A549 (cell line): Measurements from ENCODE around the gene ZNF213. TPM values are rescaled to one million over a fixed set of nuclear protein-coding genes. Genes with fewer than 3 reads are reported as not detected.

Experiments used
- ATAC-seq, 2 experiments: fragments of 200-7000 bp in 1 of 2; fragments of >200 bp in 1 of 2; cut with Nextera tagmentation in 1 of 2; cut with Tn5 transposase in 1 of 2; 3 replicates each; pipeline versions ENCODE4 v1.8.0 to v1.9.1; 2018 to 2020; ENCODE audit warnings: mild to moderate bottlenecking in 1 of 2, moderate library complexity in 1 of 2
- CTCF ChIA-PET: fragments of 300-600 bp; sonication (Branson Sonifier 250); formaldehyde crosslinking; extraction: SDS; loops from one replicate; lab custom pipeline; 2021; ENCODE audit warnings: antibody characterized with exemption, inconsistent platforms; lab: Yijun Ruan, JAX
- POLR2A ChIA-PET: fragments of 350-600 bp; formaldehyde crosslinking; extraction: SDS; loops from one replicate; lab custom pipeline; 2021; ENCODE audit warnings: antibody characterized with exemption, inconsistent platforms; lab: Yijun Ruan, JAX
- DNase-seq, 2 experiments: peaks; one replicate each; pipeline versions ENCODE4 v3.0.0 to v3.0.0-alpha.2; 2011 to 2016; ENCODE audit warnings: low read depth in 1 of 2, low spot score in 1 of 2
- FAIRE-seq: peaks from 2 replicates; lab custom pipeline; 2011; peaks lifted over from hg19 to GRCh38; lab: Jason Lieb, UNC
- H3K27ac ChIP-seq, 2 experiments: fragments of >200 bp; sonication (Bioruptor Twin); formaldehyde crosslinking; 3 replicates each; pipeline ENCODE4 v1.5.1; 2016 to 2017
- H3K4me1 ChIP-seq: fragments of >200 bp; sonication (Bioruptor Twin); formaldehyde crosslinking; 3 replicates; pipeline ENCODE4 v1.6.1; 2016
- H3K4me2 ChIP-seq: fragments of >200 bp; sonication (Bioruptor Twin); formaldehyde crosslinking; 3 replicates; pipeline ENCODE4 v1.6.1; 2016
- H3K4me3 ChIP-seq: fragments of >200 bp; sonication (Bioruptor Twin); formaldehyde crosslinking; 3 replicates; pipeline ENCODE4 v1.5.1; 2016
- H3K9me3 ChIP-seq: fragments of >200 bp; sonication (Bioruptor Twin); formaldehyde crosslinking; 3 replicates; pipeline ENCODE4 v1.6.1; 2016
- BCL3 ChIP-seq: fragments of >200 bp; sonication (Bioruptor Twin); formaldehyde crosslinking; IDR thresholded peaks from 3 replicates; pipeline ENCODE4 v1.6.1; 2016
- CBX2 ChIP-seq: fragments of 200-600 bp; sonication (generic); IDR thresholded peaks from 2 replicates; pipeline ENCODE4 v1.6.1; 2016; ENCODE audit warnings: low read depth, mild to moderate bottlenecking, borderline replicate concordance
- CBX8 ChIP-seq: fragments of 200-600 bp; sonication (generic); IDR thresholded peaks from 2 replicates; pipeline ENCODE4 v1.6.1; 2016
- CEBPB ChIP-seq, 2 experiments: fragments of >200 bp in 1 of 2; sonication (Bioruptor Twin) in 1 of 2; formaldehyde crosslinking in 1 of 2; IDR thresholded peaks; 2 replicates each; pipeline ENCODE4 v1.6.1; 2012 to 2016
- CHD2 ChIP-seq: fragments of 150-350 bp; IDR thresholded peaks from 2 replicates; pipeline ENCODE4 v1.6.1; 2014; ENCODE audit warnings: low read length; ENCODE audit not compliant: partially characterized antibody
- CTCF ChIP-seq: fragments of >200 bp; sonication (Bioruptor Twin); formaldehyde crosslinking; IDR thresholded peaks from 3 replicates; pipeline ENCODE4 v1.5.1; 2016
- EHMT2 ChIP-seq: fragments of 200-600 bp; sonication (generic); IDR thresholded peaks from 2 replicates; pipeline ENCODE4 v1.6.1; 2016; ENCODE audit warnings: antibody characterized with exemption, low read depth, mild to moderate bottlenecking, moderate library complexity
- EP300 ChIP-seq, 2 experiments: fragments of >200 bp; sonication (Bioruptor Twin); formaldehyde crosslinking; IDR thresholded peaks; 2 replicates in 1 of 2; 3 replicates in 1 of 2; pipeline ENCODE4 v1.6.1; 2016 to 2017
- FOSB ChIP-seq: fragments of 250-450 bp; sonication (Bioruptor Pico); IDR thresholded peaks from 2 replicates; pipeline ENCODE4 v1.5.0; 2020; ENCODE audit warnings: mild to moderate bottlenecking, moderate library complexity
- FOXS1 ChIP-seq: fragments of 250-450 bp; sonication (Bioruptor Pico); IDR thresholded peaks from 2 replicates; pipeline ENCODE4 v1.5.0; 2020; ENCODE audit warnings: mild to moderate bottlenecking, moderate library complexity
- GATA3 ChIP-seq: IDR thresholded peaks from 2 replicates; pipeline ENCODE4 v1.6.1; 2012; ENCODE audit warnings: borderline replicate concordance
- HDAC2 ChIP-seq: fragments of 200-600 bp; sonication (generic); IDR thresholded peaks from 2 replicates; pipeline ENCODE4 v1.6.1; 2016
- HEYL ChIP-seq: fragments of 250-450 bp; sonication (Bioruptor Pico); IDR thresholded peaks from 2 replicates; pipeline ENCODE4 v1.8.0; 2021; ENCODE audit warnings: mild to moderate bottlenecking, moderate library complexity
- HOXA7 ChIP-seq: fragments of 250-450 bp; sonication (Bioruptor Pico); IDR thresholded peaks from 2 replicates; pipeline ENCODE4 v1.5.0; 2020; ENCODE audit warnings: mild to moderate bottlenecking, moderate library complexity
- JUN ChIP-seq, 2 experiments: fragments of >200 bp; sonication (Bioruptor Twin); formaldehyde crosslinking; IDR thresholded peaks; 2 replicates in 1 of 2; 3 replicates in 1 of 2; pipeline ENCODE4 v1.6.1; 2016 to 2017
- JUNB ChIP-seq: fragments of >200 bp; sonication (Bioruptor Twin); formaldehyde crosslinking; IDR thresholded peaks from 2 replicates; pipeline ENCODE4 v1.6.1; 2016
- KDM1A ChIP-seq: fragments of 200-600 bp; sonication (generic); IDR thresholded peaks from 2 replicates; pipeline ENCODE4 v1.6.1; 2016; ENCODE audit warnings: low read depth, mild to moderate bottlenecking
- KDM5A ChIP-seq: fragments of 200-600 bp; sonication (generic); IDR thresholded peaks from 2 replicates; pipeline ENCODE4 v1.6.1; 2016; ENCODE audit warnings: antibody characterized with exemption, mild to moderate bottlenecking
- MAFK ChIP-seq: fragments of 450-650 bp; IDR thresholded peaks from 2 replicates; pipeline ENCODE4 v1.6.1; 2014; ENCODE audit not compliant: partially characterized antibody
- MAZ ChIP-seq: fragments of 150-350 bp; IDR thresholded peaks from 2 replicates; pipeline ENCODE4 v1.6.1; 2014; ENCODE audit warnings: antibody characterized with exemption, low read depth, low read length, borderline replicate concordance
- NFE2L2 ChIP-seq: fragments of 150-350 bp; conservative IDR thresholded peaks from 2 replicates; pipeline ENCODE4 v1.6.1; 2014; ENCODE audit warnings: low read length
- NR3C1 ChIP-seq: fragments of >200 bp; sonication (Bioruptor Twin); formaldehyde crosslinking; IDR thresholded peaks from 3 replicates; pipeline ENCODE4 v1.6.1; 2017
- PHF8 ChIP-seq: fragments of 200-600 bp; sonication (generic); IDR thresholded peaks from 2 replicates; pipeline ENCODE4 v1.6.1; 2016; ENCODE audit warnings: low read depth, mild to moderate bottlenecking, antibody characterized with exemption, moderate library complexity, borderline replicate concordance
- POLR2AphosphoS2 ChIP-seq: conservative IDR thresholded peaks from 2 replicates; pipeline ENCODE4 v1.6.1; 2012; ENCODE audit warnings: low read length, improper control_type of control experiment, inconsistent platforms
- RARB ChIP-seq: fragments of 250-450 bp; sonication (Bioruptor Pico); IDR thresholded peaks from 2 replicates; pipeline ENCODE4 v1.8.0; 2021; ENCODE audit warnings: mild to moderate bottlenecking, moderate library complexity
- RNF2 ChIP-seq: fragments of 200-600 bp; sonication (generic); IDR thresholded peaks from 2 replicates; pipeline ENCODE4 v1.6.1; 2016; ENCODE audit warnings: low read depth, mild to moderate bottlenecking, antibody characterized with exemption, moderate library complexity, borderline replicate concordance
- SREBF2 ChIP-seq: fragments of 450-650 bp; IDR thresholded peaks from 2 replicates; pipeline ENCODE4 v1.6.1; 2014; ENCODE audit warnings: mild to moderate bottlenecking, moderate library complexity
- TFCP2L1 ChIP-seq: fragments of 250-450 bp; sonication (Bioruptor Pico); IDR thresholded peaks from 2 replicates; pipeline ENCODE4 v1.5.0; 2021; ENCODE audit warnings: mild to moderate bottlenecking
- TP53 ChIP-seq: fragments of 250-450 bp; sonication (Bioruptor Pico); IDR thresholded peaks from 2 replicates; pipeline ENCODE4 v1.5.0; 2021; ENCODE audit warnings: mild to moderate bottlenecking, moderate library complexity
- USF2 ChIP-seq: fragments of 450-650 bp; IDR thresholded peaks from 2 replicates; pipeline ENCODE4 v1.6.1; 2014; ENCODE audit warnings: antibody characterized with exemption
- ZNF302 ChIP-seq: fragments of 250-450 bp; sonication (Bioruptor Pico); IDR thresholded peaks from 2 replicates; pipeline ENCODE4 v1.9.0; 2021; ENCODE audit warnings: inconsistent platforms, mild to moderate bottlenecking, moderate library complexity
- WGBS: methylation state at CpG from one replicate; pipeline ENCODE4 v1.1.6; 2017; ENCODE audit errors: missing lambda C conversion rate; 5-methylcytosine and 5-hydroxymethylcytosine counted together
- polyA plus RNA-seq, 4 experiments: library from polyadenylated mRNA; depleted of rRNA in 3 of 4; stranded (reverse); fragments of >200 nt; fragmentation: RNase III in 1 of 4; extraction: RNeasy Plus Mini Kit Qiagen cat#74134 plus additional on column Dnase treatment in 1 of 4; gene quantifications; 2 replicates in 3 of 4; 3 replicates in 1 of 4; pipeline ENCODE4 v1.2.3, GENCODE V29; 2011 to 2017

ZNF213 gene
- polyA plus RNA-seq, 2 of the 4 experiments (the other 2 are of a cell fraction) = 0.72 to 6.1 TPM

DNA sequence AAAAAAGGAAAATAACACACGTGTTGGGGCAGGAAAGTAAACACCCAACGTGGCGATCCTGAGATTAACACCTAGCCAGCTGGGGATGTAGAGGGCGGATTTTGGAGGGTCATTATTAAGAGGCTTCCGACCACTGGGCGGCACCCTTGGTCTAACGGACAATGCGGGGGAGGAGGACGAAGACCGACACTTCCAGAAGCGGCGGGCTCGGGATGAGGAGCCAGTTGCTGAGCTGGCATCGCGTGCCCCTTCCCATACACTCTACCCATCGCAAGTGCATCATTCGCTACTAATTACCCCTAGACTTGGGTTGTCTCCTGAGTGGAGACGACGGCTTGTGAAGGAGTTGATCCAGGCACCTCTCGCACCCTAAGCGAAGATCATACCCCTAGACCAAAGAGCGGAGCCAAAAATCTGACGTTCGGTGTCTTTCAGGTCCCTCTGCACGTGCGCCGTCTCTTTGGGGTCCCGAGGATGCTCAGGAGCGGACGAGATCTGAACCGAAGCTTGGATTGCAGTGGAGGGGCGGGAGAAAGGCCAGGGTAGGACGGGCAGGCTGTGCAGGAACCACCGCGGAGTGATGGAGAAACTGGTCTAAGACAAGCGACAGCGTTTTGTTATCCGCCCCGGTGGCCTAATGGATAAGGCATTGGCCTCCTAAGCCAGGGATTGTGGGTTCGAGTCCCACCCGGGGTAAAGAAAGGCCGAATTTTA lies 17.6 kb downstream of the ZNF213 start (continued):
- TF ChIP-seq EHMT2 = no peak
- peak in 1 of 2 experiments; percentile 48; a peak in 2 of 5 replicates for TF ChIP-seq JUN (IDR thresholded peaks at IDR 0.05)
- peak; percentile 97 for TF ChIP-seq SREBF2
- TF ChIP-seq HOXA7 (CRISPR knock-in tag) = 0 out of 2 replicates have a peak, but pooled peaks have one; percentile 0
- TF ChIP-seq CEBPB (IDR thresholded peaks at IDR 0.05) = peak in 1 of 2 experiments; percentile 36; a peak in 1 of 4 replicates
- no peak for TF ChIP-seq EP300 (IDR thresholded peaks at IDR 0.05)
- TF ChIP-seq GATA3 = 0 out of 2 replicates have a peak, but pooled peaks have one; percentile 20
- peak; percentile 90 for TF ChIP-seq MAFK
- TF ChIP-seq RARB (CRISPR knock-in tag) = no peak
- no peak for TF ChIP-seq CHD2

GRCh38 chr16:3152991-3153368 lies 18.2 kb downstream of the ZNF213 start:
- CTCF ChIA-PET = interaction anchor here (0.6 to 11.2 kb wide), 14 partner anchors 9 to 54 kb away, joined by 3 to 158 read pairs (median 8); partner anchors contain the start of genes ZNF213 and ZSCAN10
- no peak overlapping the region for H3K4me3 ChIP-seq
- TF ChIP-seq RNF2 = no peak
- TF ChIP-seq NR3C1 = no peak
- TF ChIP-seq ZNF302 (CRISPR knock-in tag) = no peak
- TF ChIP-seq KDM1A = no peak
- TF ChIP-seq TFCP2L1 (CRISPR knock-in tag) = peak; percentile 80
- TF ChIP-seq CBX8 = no peak
- peak; percentile 72; the same call in 1 of the 2 replicates for TF ChIP-seq HOXA7 (CRISPR knock-in tag)
- TF ChIP-seq CBX2 = no peak
- no peak for TF ChIP-seq POLR2AphosphoS2
- TF ChIP-seq FOSB (CRISPR knock-in tag) = peak; percentile 92
- no peak for TF ChIP-seq MAZ
- no peak for TF ChIP-seq CTCF
- no peak for TF ChIP-seq HEYL (CRISPR knock-in tag)
- FAIRE-seq (no peak), ATAC-seq (peak; percentile 8 to 38), DNase-seq (no peak)
- peak overlapping the region; percentile 16; the same call in 1 of the 3 replicates for H3K4me2 ChIP-seq
- peaks cover 7% of the 10 kb centered on the region for H3K4me1 ChIP-seq
- 11% methylated on average over 8 of the region's 8 CpGs for WGBS
- no peak overlapping the region for H3K27ac ChIP-seq
- no peaks in the 10 kb centered on the region for H3K9me3 ChIP-seq
- POLR2A ChIA-PET = interaction anchor here (1.7 kb wide), 1 partner anchor 8 kb away, joined by 6 read pairs; no protein-coding TSS in a partner anchor

DNA sequence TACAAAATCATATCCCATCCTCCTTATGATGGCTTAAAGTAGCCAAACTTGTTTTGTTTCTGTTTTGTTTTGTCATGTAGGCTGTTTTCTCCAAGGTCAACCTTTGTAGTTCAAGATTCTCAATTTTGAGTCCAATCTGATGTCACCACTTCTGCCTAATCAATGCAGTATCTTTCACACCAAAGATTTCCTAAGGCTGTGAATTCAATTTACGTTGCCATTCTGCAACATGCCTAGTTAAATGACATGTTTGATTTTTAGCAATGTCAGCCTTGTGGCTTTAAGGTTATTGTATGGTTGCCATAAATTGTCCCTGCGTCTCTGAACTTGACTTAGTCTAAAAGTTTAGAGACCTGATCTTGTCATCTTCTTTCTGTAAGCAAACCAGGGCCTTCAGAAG lies 20.4 kb downstream of the ZNF213 start:
- DNase-seq (no peak), FAIRE-seq (no peak), ATAC-seq (no peak)
- Histone ChIP-seq H3K9me3 (no peaks in the 10 kb centered on the region), H3K4me1 (no peaks in the 10 kb centered on the region), H3K4me3 (no peak overlapping the region), H3K4me2 (no peak overlapping the region), H3K27ac (no peak overlapping the region)
- 48% methylated on average over 2 of the region's 2 CpGs for WGBS
- ChIA-PET POLR2A (no interaction called here), CTCF (interaction anchor here (1.2 to 4.7 kb wide), 3 partner anchors 10 to 26 kb away, joined by 5 to 36 read pairs (median 12); no protein-coding TSS in a partner anchor)
- TF ChIP-seq HDAC2 = no peak
- no peak for TF ChIP-seq TP53 (CRISPR knock-in tag)
- no peak for TF ChIP-seq POLR2AphosphoS2
- no peak for TF ChIP-seq BCL3
- TF ChIP-seq USF2 = no peak
- no peak for TF ChIP-seq PHF8
- TF ChIP-seq EHMT2 = no peak
- no peak for TF ChIP-seq CTCF
- TF ChIP-seq CBX2 = no peak
- TF ChIP-seq SREBF2 = no peak
- TF ChIP-seq JUNB = no peak
- TF ChIP-seq FOXS1 (CRISPR knock-in tag) = no peak
- no peak for TF ChIP-seq RNF2
- TF ChIP-seq NR3C1 = no peak
- TF ChIP-seq KDM5A = no peak
- no peak for TF ChIP-seq NFE2L2
